Esophagus squamous epithelium (tissue), 4 donors: Measurements from ENCODE around the gene GPR62.

ENCODE experiments used
- CTCF ChIP-seq, 6 experiments: fragments of 450-650 bp in 4 of 6; fragments of 200-600 bp in 2 of 6; sonication (generic) in 2 of 6; IDR thresholded peaks; one replicate each; pipeline ENCODE4 v1.5.1; 2016 to 2019; ENCODE audit warnings: antibody characterized with exemption in 6 of 6, mild to moderate bottlenecking in 4 of 6, moderate library complexity in 4 of 6
- POLR2A ChIP-seq, 4 donors: fragments of 450-650 bp; IDR thresholded peaks; one replicate each; pipeline ENCODE4 v1.6.1; 2017; ENCODE audit warnings: antibody characterized with exemption in 4 of 4, mild to moderate bottlenecking in 4 of 4, moderate library complexity in 3 of 4

- TF ChIP-seq CTCF (IDR thresholded peaks at IDR 0.05) (no peak), POLR2A (IDR thresholded peaks at IDR 0.05) (peak in 1 of 4 donors; percentile 8)
These were observed 13.8 kb upstream of the GPR62 start for GRCh38 chr3:51941463-51941797.
